GM19099 (cell line): ENCODE results near the gene ELFN1.

Experiments used
- POLR2A ChIP-seq: IDR thresholded peaks from 3 replicates; pipeline ENCODE4 v1.6.1; 2011; ENCODE audit warnings: low read depth; ENCODE audit not compliant: insufficient read length; ENCODE audit errors: extremely low read depth

The ELFN1 gene

DNA sequence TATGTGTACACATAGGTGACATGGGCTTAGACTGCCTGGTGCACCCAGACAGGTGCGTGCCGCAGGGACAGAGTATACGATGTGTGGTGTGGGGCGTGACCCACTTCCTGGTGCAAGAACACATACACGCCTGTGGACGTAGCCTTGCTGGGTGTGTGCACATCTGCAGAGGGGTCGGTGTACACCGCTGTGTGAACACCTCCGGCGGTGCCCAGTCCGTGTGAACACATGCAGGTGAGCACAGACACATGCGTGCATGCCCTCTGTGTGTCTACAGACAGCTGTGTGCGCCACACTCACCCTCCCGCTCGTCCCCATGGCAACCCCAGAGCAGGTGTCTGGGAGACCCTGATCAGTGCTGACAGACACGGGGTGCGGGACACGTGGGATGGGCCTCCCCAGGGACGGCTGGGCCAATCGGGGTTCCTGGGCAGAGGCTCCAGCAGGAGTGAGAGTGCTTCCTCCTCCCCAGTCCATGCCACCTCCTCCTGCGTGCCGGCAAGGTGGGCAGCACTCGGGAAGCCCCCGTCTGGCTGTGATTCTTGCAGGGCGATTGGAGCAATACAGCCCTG, 23.4 kb downstream of the ELFN1 start:
- no peak for TF ChIP-seq POLR2A

DNA sequence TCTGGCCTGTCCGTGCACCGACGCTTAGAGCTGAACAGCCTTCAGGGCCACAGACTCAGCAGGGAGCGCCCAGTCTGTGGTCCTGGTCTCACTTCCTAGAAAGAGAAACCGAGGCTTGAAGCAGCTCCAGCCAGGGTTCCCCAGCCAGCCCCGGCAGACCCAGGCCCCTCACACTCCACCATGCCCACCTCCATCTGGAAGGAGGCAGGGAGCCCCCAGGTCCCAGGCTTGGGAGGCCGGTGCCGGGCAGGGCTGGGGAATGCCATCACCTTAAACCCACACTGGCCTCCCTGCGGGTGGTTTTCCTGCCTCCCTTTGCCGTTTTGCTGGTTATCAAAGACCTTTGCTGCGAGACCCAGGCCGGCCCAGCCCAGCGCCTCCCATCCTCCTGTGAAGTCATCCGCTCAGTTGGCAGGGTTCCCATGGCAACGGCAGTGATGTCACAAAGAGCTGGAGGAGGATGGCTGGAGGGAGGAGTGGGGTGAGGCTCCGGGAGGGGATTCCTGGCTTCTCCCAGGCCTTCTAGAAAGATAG, 24.0 kb downstream of the ELFN1 start:
- no peak for TF ChIP-seq POLR2A

DNA sequence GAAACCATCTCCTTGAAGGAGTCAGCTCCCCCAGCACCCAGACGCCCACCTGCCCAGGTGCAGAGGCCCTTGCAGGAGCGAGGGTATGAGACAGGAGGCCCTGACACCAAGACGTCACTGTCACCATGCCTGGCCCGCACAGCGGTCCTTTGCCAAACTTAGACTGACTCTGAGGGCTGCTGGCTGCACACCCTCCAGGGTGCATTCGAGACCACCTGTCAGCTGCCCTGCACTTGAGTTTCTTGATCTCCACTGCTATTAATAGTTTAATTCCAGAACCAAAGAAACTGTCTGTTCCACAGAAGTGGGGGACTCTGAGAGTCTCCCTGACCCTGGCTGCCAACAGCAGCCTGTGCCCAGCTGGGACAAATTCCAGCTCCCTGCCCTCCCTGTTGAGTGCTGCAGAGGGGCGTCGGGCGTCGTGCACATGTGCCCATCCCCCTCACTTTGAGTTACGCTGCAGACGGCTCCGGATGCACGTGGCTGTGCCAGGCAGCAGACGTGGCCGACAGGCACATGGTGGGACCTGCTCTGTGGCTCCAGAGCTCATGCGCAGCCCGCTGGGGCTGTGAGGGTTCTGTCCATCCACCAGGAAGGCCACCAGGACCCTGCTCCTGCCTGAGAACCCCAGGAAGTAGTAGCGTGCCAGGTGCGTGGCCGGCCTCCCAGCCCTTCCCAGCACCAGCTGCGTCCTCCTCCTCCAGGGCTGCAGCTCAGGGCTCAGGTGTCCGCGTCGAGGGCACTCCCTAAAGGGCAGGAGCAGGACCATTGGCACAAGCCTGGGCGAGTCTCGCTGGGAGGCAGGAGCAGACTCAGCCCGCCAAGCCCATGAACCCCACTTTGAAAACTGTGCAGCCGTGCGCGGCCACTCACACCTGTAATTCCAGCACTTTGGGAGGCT, 24.8 kb downstream of the ELFN1 start:
- no peak for TF ChIP-seq POLR2A

DNA sequence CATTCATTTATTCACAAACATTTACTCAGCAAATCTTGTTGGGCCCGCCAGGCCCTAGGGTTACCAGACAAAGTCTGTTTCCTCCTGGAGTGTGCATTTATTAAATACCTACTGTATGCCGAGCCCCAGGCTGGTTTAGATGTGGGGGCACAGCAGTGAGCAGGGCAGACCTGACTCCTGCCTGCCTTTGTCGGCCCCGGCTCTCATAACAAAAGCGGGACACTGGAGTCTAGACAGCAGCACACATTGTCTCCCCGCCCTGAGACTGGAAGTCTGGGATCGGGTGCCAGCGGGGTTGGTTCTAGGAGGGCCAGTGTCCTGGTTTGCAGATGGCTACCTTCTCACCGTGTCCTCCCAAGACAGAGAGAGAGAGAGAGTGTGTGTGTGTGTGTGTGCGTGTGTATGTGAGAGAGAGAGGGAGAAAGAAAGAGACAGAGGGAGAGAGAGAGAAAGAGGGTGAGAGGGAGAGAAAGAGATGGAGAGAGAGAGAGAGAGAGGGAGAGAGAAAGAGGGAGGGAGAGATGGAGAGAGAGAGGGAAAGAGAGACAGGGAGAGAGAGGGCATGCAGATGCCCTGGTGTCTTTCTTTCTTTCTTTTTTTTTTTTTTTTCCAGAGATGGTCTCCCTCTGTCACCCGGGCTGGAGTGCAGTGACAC, 25.9 kb downstream of the ELFN1 start:
- no peak for TF ChIP-seq POLR2A

DNA sequence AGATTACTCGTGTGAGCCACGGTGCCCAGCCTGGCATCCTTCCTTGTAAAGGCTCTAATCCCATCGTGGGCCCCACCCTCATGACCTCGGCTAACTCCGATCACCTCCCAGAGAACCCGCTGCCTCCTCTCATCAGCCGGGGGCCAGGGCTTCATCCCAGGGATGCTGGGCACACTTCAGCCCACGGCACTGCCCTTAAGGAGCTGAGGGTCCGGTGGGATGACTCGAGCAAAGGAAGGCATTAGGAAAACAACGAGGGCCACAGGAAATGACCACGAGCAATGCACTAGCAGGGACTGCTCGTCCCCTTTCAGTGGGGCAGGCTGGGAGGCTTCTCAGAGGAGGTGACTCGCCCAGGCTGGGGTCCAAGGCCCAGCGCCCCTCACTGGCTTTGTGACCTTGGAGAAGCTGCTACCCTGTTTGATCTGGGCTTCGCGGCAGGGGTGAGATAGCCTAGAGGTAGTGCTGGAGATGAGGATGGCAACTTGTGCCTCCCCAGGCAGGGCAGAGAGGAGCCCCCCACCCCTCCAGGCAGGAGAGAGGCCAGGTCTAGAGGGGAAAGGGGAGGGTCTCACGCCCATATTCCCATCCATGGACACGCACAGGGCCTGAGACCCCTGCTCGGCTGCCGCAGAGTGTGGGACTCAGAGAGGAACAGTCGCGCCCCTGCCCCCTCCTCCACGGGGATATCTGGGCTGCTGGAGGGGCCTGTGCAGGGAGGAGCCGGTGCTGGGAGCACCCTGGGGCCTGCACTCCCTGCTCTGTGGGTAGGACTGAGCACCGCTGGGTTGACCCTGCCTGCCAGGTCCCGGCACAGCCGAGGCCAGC, 26.8 kb downstream of the ELFN1 start:
- no peak for TF ChIP-seq POLR2A

DNA sequence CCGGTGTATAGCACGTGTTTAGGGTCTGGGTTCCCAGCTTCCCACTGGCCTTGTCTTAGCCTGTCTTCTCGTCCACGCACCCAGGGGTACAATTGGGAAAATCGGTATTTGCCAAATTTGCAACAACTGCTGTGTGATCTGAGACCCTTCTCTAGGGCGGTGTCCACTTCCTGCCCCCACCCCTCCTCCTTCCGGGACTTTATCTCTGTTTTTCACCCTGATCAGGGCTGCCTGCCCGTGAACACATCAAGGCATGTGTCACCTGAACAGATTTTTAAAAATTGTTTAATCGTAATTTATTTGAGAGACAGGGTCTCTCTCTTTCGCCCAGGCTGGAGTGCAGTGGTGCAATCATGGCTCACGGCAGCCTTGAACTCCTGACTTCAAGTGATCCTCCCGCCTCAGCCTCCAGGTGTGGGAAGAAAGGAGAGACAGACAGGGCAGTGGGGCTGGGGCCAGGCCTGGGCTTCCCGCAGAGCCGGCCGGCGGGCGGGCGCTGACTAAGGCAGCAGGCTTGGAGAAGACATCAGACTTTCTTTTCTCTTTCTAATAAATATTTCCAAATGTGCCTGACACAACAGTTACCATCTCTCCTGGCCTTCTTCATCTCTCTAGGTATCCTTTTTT, 27.5 kb downstream of the ELFN1 start:
- no peak for TF ChIP-seq POLR2A

DNA sequence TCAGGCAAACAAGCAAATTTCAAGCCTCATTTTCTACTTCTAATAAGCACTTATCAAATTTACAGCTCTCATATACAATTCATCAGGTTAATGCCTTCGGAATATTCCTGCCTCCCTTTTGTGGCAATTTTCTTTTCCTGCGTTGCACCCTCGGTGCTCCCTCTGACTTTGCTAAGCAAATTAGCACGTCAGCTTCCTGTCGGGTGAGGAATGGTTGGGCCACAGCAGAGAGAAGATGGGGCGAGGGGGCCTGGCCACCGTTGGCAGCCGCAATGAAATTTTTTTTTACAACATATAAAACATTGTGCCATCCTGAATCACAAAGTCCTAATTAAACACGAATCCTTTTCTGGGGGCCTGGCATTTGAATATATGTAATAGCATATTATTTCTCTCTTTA, 28.1 kb downstream of the ELFN1 start:
- TF ChIP-seq POLR2A = no peak

DNA sequence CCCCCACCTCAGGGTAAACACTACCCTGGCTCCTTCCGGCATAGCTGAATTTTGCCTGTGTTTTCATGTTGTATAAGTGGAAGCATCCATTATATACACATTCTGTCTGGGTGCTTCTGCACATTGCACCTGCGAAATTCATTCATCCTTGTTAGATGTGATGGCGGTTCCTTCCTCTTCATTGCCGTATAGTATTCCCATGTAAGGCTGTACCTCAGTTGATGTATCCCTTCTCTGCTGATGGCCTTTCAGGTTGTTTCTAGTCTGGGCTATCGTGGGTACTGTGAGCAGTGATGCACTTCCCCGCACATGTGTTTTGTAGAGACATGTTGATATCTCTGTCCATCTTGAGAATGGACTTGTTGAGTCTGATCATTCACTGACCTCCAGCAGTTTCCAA, 28.9 kb downstream of the ELFN1 start:
- no peak for TF ChIP-seq POLR2A

DNA sequence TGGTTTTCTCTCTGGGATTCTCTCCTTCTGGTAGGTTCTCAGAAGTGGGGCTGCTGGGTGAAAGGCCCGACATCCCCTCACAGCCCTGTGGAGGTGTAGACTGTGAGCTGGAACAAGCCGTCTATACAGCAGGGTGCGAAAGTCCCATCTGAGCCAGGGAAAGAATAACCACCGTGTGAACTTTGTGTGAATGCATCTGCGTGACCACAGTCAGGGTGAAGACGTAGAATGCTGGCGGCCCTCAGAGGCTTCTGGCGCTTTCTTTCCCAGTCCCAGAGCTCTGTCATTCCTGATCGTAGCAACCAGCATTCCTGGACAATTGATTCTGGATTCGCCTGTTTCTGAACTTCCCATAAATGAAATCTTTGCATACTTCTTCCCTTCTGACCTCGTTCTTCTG, 30.0 kb downstream of the ELFN1 start:
- TF ChIP-seq POLR2A = no peak

DNA sequence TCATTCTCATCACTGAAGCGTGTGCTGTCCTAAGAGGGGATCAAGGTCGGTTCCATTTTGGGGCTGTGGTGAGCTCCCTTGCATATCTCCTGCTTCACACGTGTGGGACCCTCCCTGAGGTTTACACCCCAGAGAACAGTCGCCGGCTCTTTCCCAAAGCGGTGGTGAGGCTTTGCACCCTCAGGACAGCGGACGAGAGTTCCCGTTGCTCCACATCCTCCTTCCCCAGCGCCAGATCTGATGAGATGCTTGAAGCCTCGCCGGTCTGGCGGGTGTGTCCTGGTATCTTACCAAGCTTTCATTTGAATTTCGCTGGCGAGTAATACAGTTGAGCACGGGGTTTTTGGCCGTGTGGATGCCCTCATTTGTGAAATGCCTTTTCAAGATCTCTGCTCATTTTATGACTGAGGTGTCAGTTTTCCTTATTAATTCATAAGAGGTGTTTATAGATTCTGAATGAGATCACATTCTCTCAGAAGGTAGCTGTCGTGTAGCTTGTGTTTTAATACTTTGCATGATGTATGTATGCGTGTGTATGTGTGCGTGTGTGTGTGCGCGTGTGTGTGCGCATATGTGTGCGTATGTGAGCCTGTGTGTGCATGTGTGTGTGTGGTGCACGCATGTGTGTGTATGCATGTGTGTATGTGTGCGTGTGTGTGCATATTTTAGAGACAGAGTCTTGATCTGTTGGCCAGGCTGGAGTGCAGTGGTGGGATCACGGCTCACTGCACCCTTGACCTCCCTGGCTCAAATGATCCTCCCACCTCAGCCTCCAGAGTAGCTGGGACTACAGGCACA, 30.7 kb downstream of the ELFN1 start:
- TF ChIP-seq POLR2A = no peak

DNA sequence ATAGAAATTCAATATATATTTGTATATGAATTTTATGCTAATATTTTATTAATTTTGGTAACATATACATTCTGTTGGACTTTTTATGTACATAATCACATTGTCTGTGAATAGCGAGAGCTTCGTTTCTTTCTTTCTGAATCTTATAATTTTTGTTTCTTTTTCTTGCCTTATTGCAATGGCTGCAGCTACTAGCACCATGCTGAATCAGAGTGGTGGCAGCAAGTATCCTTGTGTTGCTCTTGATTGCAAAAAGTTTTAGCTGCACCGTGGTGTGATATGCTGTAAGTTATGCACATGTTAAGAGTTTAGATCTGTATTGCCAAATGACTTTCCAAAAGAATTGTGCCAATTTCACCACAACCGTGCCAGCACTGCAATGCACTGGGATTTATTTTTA, 32.6 kb downstream of the ELFN1 start:
- no peak for TF ChIP-seq POLR2A

DNA sequence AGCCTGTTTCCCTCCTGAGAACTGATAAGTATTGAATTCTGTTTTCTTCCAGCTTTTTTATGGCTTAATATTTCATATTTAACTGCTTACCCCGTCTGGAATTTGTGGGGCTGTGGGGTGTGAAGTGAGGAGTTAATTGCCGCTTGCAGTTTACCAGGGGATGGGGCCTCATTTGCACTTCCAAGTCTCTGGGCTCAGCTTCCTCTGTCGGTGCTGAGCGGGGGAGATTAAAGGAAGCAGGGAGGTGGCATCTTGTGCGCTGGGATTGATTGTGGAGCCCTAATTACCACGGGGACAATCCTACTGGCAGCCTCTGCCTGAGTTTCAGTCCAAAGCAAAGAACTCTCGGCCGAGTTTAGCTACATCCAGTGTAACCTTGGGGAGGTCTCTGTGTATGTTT, 33.4 kb downstream of the ELFN1 start:
- TF ChIP-seq POLR2A = no peak
